Endothelial cell (in vitro differentiated cells): Measurements from ENCODE around the gene STN1. TPM values are rescaled to one million over a fixed set of nuclear protein-coding genes. Genes with fewer than 3 reads are reported as not detected.

Experiments used
- DNase-seq: peaks from one replicate; pipeline ENCODE4 v3.0.0; 2021; ENCODE audit warnings: low spot score
- H3K27ac Mint-ChIP-seq: one replicate; pipeline ENCODE4 v1.8.0; 2021; ENCODE audit warnings: mixed read lengths, inconsistent platforms; ENCODE audit not compliant: unreplicated experiment
- H3K27me3 Mint-ChIP-seq: one replicate; pipeline ENCODE4 v1.8.0; 2021; ENCODE audit warnings: mild to moderate bottlenecking, moderate library complexity, mixed read lengths, inconsistent platforms; ENCODE audit not compliant: unreplicated experiment
- H3K36me3 Mint-ChIP-seq: one replicate; pipeline ENCODE4 v1.8.0; 2021; ENCODE audit warnings: mild to moderate bottlenecking, low read depth, mixed read lengths, inconsistent platforms; ENCODE audit not compliant: unreplicated experiment
- H3K4me1 Mint-ChIP-seq: one replicate; pipeline ENCODE4 v1.8.0; 2021; ENCODE audit warnings: mild to moderate bottlenecking, mixed read lengths, inconsistent platforms; ENCODE audit not compliant: unreplicated experiment
- H3K4me3 Mint-ChIP-seq: one replicate; pipeline ENCODE4 v1.8.0; 2021; ENCODE audit warnings: mild to moderate bottlenecking, mixed read lengths, inconsistent platforms; ENCODE audit not compliant: unreplicated experiment
- H3K9me3 Mint-ChIP-seq: one replicate; pipeline ENCODE4 v1.8.0; 2021; ENCODE audit warnings: mixed read lengths, inconsistent platforms; ENCODE audit not compliant: unreplicated experiment
- CTCF ChIP-seq: fragments of 200-600 bp; sonication (generic); IDR thresholded peaks from one replicate; pipeline ENCODE4 v1.5.0; 2021; ENCODE audit warnings: antibody characterized with exemption; ENCODE audit not compliant: unreplicated experiment
- total RNA-seq: library from RNA; stranded (reverse); fragmentation: NEBNext Ultra II Directional; extraction: Animal tissue kit (Norgen Biotek cat#: 25700); gene quantifications from one replicate; pipeline ENCODE4 v1.2.1, GENCODE V29; 2021; ENCODE audit not compliant: unreplicated experiment

Gene STN1
- total RNA-seq, 1 donor from 2014 or later = 11.5 TPM

- Mint-ChIP-seq H3K4me3 (no peak overlapping the region), H3K36me3 (peaks cover 4% of the 10 kb centered on the region), H3K9me3 (no peaks in the 10 kb centered on the region), H3K4me1 (peaks cover 67% of the 10 kb centered on the region), H3K27me3 (peaks cover 12% of the 10 kb centered on the region), H3K27ac (no peak overlapping the region)
- DNase-seq = no peak
- no peak for TF ChIP-seq CTCF
Measured at GRCh38 chr10:103842605-103843004, 75.4 kb downstream of the STN1 start.

- Mint-ChIP-seq H3K4me3 (peak overlapping the region; percentile 48), H3K9me3 (no peaks in the 10 kb centered on the region), H3K4me1 (peaks cover 71% of the 10 kb centered on the region), H3K27ac (peak overlapping the region; percentile 92), H3K36me3 (peaks cover 4% of the 10 kb centered on the region), H3K27me3 (peaks cover 12% of the 10 kb centered on the region)
- DNase-seq = no peak
- no peak for TF ChIP-seq CTCF
Measured at GRCh38 chr10:103841519-103841918, 76.5 kb downstream of the STN1 start.

- Mint-ChIP-seq H3K36me3 (peaks cover 1% of the 10 kb centered on the region), H3K27ac (peak overlapping the region; percentile 91), H3K27me3 (peaks cover 11% of the 10 kb centered on the region), H3K9me3 (no peaks in the 10 kb centered on the region), H3K4me1 (peaks cover 70% of the 10 kb centered on the region), H3K4me3 (peak overlapping the region; percentile 35)
- no peak for TF ChIP-seq CTCF
- DNase-seq = no peak
Measured at GRCh38 chr10:103840740-103841070, 77.3 kb downstream of the STN1 start.

- peaks cover 69% of the 10 kb centered on the region for H3K4me1 Mint-ChIP-seq
- H3K27ac Mint-ChIP-seq = peak overlapping the region; percentile 91
- H3K36me3 Mint-ChIP-seq = no peaks in the 10 kb centered on the region
- peak overlapping the region; percentile 35 for H3K4me3 Mint-ChIP-seq
- H3K9me3 Mint-ChIP-seq = no peaks in the 10 kb centered on the region
- no peak for TF ChIP-seq CTCF
- H3K27me3 Mint-ChIP-seq = peaks cover 9% of the 10 kb centered on the region
- DNase-seq = peak; percentile 35
Measured at GRCh38 chr10:103839872-103840739, 77.9 kb downstream of the STN1 start.

GRCh38 chr10:103839519-103839871, 78.5 kb downstream of the STN1 start:
- H3K9me3 Mint-ChIP-seq = no peaks in the 10 kb centered on the region
- TF ChIP-seq CTCF = no peak
- no peaks in the 10 kb centered on the region for H3K36me3 Mint-ChIP-seq
- H3K4me3 Mint-ChIP-seq = no peak overlapping the region
- peaks cover 9% of the 10 kb centered on the region for H3K27me3 Mint-ChIP-seq
- DNase-seq = no peak
- H3K4me1 Mint-ChIP-seq = peaks cover 63% of the 10 kb centered on the region
- no peak overlapping the region for H3K27ac Mint-ChIP-seq
